GM19240 (cell line): Measurements from ENCODE around the gene EMX1.
A peak's percentile ranks its signal among the peaks of the same experiment; 100 is the strongest.

ENCODE experiments used
- DNase-seq: peaks from one replicate; pipeline ENCODE4 v3.0.0; 2011; ENCODE audit warnings: low spot score; ENCODE audit not compliant: insufficient read length

The EMX1 gene

GRCh38 chr2:72917138-72917876, at the start of gene EMX1:
TSS of gene EMX1 (plus strand) at chr2:72917519. CDS start at chr2:72917853, 334 bp downstream.
- peak; percentile 65 for DNase-seq

GRCh38 chr2:72871060-72871459, 46.3 kb upstream of the EMX1 start:
- DNase-seq = no peak

GRCh38 chr2:72871880-72872279, 45.4 kb upstream of the EMX1 start:
- DNase-seq = no peak

- DNase-seq = no peak
Observed at GRCh38 chr2:72883356-72883962, 33.9 kb upstream of the EMX1 start.

GRCh38 chr2:72886505-72887031, 30.8 kb upstream of the EMX1 start:
- DNase-seq = no peak

GRCh38 chr2:72887032-72887739, 30.1 kb upstream of the EMX1 start, which contains the start of gene SPR:
TSS of gene SPR (plus strand) at chr2:72887408. CDS start at chr2:72887433, 25 bp downstream.
- DNase-seq = peak; percentile 32

GRCh38 chr2:72887740-72888437, 29.4 kb upstream of the EMX1 start:
- no peak for DNase-seq

- no peak for DNase-seq
Observed at GRCh38 chr2:72888438-72889202, 28.7 kb upstream of the EMX1 start.

GRCh38 chr2:72889991-72890390, 27.3 kb upstream of the EMX1 start:
- DNase-seq = no peak

GRCh38 chr2:72891091-72891818, 26.1 kb upstream of the EMX1 start:
- no peak for DNase-seq

- DNase-seq = no peak
Observed at GRCh38 chr2:72892506-72893173, 24.7 kb upstream of the EMX1 start.

GRCh38 chr2:72893594-72894319, 23.6 kb upstream of the EMX1 start:
- DNase-seq = no peak

GRCh38 chr2:72894514-72894913, 22.8 kb upstream of the EMX1 start:
- no peak for DNase-seq

- DNase-seq = no peak
Observed at GRCh38 chr2:72895154-72895553, 22.2 kb upstream of the EMX1 start.

GRCh38 chr2:72895759-72896281, 21.5 kb upstream of the EMX1 start:
- DNase-seq = no peak

- no peak for DNase-seq
Observed at GRCh38 chr2:72896446-72896845, 20.9 kb upstream of the EMX1 start.

- DNase-seq = no peak
Observed at GRCh38 chr2:72897785-72898584, 19.3 kb upstream of the EMX1 start.

GRCh38 chr2:72898585-72898906, 18.8 kb upstream of the EMX1 start:
- DNase-seq = no peak
